ENCODE data around the gene WSB1.
"Not testable (repeated sequence)": the region's sequence is repeated elsewhere in the genome, so short reads cannot be mapped to it uniquely, and the experiment has no call there.

The WSB1 gene, protein sequence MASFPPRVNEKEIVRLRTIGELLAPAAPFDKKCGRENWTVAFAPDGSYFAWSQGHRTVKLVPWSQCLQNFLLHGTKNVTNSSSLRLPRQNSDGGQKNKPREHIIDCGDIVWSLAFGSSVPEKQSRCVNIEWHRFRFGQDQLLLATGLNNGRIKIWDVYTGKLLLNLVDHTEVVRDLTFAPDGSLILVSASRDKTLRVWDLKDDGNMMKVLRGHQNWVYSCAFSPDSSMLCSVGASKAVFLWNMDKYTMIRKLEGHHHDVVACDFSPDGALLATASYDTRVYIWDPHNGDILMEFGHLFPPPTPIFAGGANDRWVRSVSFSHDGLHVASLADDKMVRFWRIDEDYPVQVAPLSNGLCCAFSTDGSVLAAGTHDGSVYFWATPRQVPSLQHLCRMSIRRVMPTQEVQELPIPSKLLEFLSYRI

DNA sequence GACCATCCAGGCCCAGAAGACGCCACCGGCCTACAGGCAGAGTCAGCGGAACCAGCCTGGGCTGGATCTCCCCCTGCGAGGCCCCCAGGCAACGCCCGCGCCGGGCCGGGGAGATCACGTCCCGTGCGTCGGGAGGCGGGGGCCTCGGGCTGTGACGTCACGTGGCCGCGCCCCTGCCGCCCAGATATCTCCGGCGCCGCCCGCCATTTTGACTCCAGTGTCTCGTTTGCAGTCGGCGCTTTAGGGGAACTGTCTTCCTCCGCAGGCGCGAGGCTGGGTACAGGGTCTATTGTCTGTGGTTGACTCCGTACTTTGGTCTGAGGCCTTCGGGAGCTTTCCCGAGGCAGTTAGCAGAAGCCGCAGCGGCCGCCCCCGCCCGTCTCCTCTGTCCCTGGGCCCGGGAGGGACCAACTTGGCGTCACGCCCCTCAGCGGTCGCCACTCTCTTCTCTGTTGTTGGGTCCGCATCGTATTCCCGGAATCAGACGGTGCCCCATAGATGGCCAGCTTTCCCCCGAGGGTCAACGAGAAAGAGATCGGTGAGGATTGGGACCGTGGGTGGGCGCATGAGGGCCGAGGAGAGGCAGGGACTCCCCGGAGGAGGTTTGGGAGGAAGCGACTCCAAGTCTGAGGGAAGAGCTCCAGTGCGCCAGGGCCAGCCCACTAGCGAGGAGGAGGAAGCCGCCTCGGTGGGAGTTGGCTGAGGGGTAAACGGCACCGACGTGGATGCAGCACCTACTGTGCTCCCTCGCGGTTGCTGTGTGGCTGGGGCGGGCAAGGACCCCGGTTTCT, at the start of gene WSB1:
TSS of gene WSB1 (plus strand) at position 217 of the 791 bp plus-strand sequence. CDS start at position 499, 282 bp downstream.
- DNase-seq (ENCODE audit: low spot score) (peak; percentile 74), FAIRE-seq (no peak)

DNA sequence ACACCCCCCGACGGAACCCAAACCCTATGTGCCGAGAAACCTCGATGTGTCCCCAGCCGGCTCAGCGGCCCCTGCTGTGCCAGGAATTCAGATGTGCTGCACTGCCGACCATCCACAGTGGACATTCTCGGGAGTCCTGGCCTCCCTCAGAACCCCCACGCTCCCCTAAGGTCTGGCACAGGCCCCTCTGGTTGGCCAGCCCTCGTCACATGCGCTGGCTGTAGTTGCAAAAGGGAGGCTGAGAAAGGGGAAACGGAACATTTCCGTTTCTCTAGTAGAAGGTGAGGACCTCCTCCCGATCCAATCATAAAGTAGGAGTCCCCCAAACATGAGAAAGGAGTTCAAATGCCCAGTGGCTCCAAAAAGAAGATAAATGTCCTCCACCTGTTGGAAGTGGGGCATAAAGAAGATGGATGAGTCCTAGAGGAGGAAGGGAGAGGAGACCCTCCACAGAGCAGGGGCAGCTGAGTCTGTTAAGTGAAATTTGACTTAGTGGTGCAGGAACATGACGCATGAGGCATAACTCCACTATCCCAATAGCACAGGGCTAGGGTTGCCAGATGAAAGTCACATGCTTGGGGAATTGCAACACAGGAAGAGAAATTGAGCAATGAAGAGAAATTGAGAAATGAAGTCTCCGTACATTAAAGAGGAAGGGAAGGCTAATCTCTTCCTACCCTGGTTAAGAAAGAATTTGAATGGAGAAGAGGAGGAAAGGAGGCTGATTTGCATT, 49.3 kb upstream of the WSB1 start:
- no peak for DNase-seq (ENCODE audit: low spot score)
- FAIRE-seq: no peak

DNA sequence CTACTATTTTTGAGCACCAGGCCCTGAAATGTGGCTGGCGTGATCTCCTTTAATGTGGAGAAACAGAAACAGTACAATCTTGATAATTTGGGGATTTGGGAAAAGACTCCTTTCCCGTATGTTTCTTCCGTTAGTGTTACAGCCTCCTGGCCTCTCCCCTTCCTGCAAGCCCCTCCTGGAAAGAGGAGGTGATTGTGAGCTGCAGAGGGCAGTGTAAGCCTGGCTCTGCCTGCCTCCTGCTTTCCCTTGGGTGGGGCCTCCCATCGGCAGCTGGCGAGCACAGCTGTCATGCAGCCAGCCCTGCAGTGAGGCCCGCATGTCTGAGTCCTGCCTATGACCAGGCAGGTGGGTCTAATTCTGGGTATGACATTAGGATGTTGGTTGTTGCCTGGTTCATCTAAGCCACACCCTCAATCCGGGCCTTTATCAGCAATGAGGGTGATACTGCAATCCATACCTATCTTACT, 48.7 kb upstream of the WSB1 start:
- DNase-seq (ENCODE audit: low spot score) (peak; percentile 51), FAIRE-seq (no peak)

DNA sequence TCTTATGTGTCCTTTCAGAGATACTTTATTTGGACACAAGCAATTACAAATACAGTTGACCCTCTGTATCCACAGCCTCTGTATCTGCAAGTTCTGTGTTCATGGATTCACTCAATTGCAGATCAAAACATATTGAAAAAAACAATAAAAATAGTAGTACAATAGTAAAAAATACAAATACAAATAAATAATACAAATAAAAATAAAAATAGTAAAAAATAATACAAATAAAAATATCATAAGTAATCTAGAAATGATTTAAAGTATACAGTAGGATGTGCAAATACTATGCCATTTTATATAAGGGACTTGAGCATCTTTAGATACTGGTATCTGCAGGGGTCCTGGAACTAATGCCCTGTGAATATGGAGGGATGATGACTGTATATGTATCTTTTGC, 47.4 kb upstream of the WSB1 start:
- DNase-seq (ENCODE audit: low spot score): no peak

DNA sequence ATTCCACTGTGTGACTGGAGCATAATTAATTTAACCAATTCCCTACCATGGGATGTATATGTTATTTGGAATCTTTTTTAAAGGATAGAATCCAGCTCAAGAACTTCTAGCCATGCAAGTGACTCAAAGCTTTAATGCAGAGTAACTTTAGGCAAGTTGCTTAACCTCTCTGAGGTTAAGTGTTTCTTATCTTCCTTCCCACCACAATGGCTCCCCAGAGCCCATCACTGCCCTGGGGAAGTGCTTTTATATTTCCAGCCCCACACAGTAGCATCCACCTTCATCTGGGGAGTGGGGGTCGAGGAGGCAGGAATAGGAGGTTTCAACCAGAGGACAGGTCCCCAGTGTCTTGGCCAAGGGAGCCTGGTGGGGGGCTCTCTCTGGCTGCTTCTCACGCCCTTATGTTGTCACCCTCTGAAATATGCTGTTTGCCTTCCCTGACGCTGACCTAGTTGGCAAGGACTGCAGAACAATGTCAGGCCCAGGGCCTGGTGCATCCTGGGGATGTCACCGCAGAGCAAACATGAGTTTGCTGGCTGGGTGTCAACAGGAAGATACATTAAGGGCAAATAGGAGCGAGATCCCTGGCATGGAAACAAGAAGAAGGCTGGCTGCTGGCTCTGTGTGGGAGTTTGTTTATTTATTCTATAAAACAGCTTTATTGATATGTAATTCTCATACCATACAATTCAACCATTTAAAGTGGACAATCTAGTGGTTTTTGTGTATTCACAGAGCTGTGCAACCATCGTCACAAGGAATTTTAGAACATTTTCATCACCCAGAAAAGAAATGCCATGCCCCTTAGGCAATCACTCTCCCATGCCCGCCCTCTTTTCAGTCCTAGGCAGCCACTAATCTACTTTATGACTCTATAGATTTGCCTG, 46.6 kb upstream of the WSB1 start:
- no peak for DNase-seq (ENCODE audit: low spot score)
- no peak for FAIRE-seq

More for the DNA sequence above, 47.4 kb upstream of the WSB1 start:
- no peak for FAIRE-seq

DNA sequence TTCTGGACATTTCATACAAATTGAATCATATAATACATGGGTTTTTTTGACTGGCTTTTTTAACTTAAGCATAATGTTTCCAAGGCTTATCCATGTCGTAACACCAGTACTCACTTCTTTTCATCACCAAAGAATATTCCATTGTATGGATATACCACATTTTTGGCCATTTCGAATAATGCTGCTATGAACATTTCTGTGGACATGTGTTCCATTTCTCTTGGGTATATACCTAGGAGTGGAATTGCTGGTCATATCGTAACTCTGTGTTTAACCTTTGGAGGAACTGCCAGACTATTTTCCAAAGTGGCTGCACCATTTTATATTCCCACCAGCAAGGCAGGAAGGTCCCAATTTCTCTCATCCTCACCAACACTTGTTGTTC, 46.0 kb upstream of the WSB1 start:
- no peak for FAIRE-seq
- DNase-seq (ENCODE audit: low spot score): no peak

DNA sequence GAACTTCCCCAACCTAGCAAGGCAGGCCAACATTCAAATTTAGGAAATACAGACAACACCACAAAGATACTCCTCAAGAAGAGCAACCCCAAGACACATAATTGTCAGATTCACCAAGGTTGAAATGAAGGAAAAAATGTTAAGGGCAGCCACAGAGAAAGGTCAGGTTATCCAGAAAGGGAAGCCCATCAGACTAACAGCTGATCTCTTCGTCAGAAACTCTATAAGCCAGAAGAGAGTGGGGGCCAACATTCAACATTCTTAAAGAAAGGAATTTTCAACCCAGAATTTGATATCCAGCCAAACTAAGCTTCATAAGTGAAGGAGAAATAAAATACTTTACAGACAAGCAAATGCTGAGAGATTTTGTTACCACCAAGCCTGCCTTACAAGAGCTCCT, 43.1 kb upstream of the WSB1 start:
- DNase-seq (ENCODE audit: low spot score); FAIRE-seq: not testable (repeated sequence)

DNA sequence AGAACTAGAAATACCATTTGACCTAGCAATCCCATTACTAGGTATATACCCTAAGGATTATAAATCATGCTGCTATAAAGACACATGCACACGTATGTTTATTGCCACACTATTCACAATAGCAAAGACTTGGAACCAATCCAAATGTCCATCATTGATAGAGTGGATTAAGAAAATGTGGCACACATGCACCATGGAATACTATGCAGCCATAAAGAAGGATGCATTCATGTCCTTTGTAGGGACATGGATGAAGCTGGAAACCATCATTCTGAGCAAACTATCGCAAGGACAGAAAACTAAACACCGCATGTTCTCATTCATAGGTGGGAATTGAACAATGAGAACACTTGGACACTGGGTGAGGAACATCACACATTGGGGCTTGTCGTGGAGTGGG, 39.1 kb upstream of the WSB1 start:
- not testable (repeated sequence) for DNase-seq (ENCODE audit: low spot score); FAIRE-seq

DNA sequence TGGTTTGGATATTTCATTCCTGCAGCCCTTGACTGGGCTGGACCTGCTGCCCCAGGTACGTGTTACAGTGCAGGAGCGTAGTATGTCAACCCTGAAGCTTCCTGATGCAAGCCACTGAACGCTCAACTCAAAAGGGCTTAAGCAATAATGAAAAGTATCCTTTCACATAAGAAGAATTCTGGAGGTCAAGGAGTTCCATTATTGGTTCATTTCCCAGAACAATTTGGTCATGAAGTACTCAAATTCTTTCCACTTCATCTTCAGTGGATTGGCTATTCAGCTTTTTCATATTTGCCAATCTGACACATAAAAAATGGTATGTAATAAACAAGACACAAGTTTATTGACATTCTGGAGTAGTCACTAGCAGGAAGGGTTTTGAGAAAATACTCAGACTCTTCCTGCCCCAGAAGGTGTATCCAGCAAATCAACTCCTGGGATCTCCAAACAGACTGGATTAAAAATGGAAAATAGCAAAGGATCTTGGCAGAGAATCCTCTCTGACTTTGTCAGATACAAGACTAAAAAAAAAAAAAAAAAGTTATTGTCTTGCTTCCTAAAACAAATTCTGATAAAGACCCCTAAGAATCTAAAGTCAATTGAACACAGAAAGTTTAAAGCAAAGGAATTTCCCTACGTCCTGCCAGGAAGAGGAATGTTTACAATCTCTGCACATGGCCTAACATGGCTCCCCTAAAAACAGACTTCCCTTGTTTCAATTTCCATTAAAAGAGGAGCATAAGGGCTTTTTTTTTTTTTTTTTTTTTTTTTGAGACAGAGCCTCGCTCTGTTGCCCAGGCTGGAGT, 37.5 kb upstream of the WSB1 start:
- FAIRE-seq: no peak

DNA sequence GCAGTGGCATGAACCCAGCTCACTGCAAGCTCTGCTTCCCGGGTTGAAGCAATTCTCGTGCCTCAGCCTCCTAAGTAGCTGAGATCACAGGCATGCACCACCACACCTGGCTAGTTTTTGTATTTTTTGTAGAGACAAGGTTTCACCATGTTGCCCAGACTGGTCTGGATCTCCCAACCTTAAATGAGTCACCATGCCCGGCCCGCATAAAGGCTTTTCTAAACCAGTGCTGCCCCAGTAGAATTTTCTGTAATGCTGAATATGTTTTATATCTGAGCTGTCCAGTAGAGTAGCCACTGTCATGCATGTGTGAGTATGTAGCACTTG, 36.9 kb upstream of the WSB1 start:
- no peak for FAIRE-seq
- DNase-seq (ENCODE audit: low spot score): no peak

More for the DNA sequence above, 37.5 kb upstream of the WSB1 start:
- DNase-seq (ENCODE audit: low spot score): no peak

DNA sequence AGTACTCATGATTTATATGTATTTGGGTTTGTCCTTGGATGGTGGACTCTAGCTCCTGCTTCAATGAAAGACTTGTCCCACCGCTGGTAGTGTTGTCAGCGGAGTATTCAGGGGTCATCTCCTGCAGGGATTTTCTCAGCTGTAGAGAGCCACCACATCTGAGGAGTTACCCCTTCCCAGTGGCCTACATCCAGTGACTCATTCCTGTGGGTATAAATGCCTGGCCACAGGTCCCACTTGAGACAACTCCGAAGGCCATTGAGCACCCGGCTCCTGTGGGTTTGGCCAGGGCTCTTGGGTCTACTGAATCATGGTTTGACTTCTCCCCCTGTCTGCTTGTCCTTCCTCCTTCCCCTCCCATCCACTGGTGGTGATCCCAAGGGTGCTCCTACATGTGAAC, 34.6 kb upstream of the WSB1 start:
- no peak for FAIRE-seq
- DNase-seq (ENCODE audit: low spot score): peak; percentile 14

DNA sequence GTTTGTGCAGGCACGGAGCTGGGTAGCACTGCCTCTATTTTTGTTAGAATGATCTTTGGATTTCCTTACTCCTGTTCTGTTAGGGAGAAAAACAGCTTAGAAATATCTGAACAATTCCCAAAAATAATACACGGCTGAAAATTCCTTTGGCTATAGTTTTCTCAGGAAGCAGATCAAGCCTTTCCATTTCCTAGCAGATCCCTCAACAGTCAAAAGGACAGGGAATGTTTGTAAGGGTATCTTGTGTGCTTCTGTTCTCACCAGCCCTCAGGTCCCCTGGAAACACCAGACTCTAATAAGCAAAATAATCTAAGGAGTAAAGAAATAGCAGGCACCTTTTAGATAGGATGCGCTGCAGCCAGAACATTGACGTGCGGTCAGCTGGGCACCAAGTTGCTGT, 30.5 kb upstream of the WSB1 start:
- DNase-seq (ENCODE audit: low spot score) (no peak), FAIRE-seq (no peak)

DNA sequence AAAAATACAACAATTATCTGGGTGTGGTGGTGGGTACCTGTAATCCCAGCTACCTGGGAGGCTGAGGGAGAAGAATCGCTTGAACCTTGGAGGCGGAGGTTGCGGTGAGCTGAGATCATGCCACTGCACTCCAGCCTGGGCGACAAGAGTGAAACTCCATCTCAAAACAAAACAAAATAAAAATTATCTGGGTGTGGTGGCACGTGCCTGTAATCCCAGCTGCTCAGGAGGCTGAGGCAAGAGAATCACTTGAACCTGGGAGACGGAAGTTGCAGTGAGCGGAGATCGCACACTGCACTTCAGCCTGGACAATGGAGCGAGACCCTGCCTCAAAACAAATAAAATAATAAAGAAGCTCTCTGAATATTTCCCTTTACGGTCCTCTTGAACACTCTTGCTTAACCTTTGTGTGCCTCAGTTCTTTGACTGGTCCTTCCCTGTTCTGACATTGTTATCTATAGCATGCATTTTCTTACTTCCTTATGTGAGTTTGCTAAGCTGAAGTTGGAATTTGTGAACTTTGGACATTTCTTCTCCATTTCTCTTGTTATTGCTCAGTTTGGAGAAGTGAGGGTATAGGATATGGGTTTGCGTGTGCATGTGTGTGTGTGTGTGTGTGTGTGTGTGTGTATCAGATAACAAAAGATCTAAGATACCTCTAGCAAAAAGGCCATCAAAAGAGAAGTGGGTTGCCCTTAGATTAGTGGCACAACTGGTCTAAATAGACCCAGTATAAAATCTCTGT, 29.7 kb upstream of the WSB1 start:
- no peak for FAIRE-seq

DNA sequence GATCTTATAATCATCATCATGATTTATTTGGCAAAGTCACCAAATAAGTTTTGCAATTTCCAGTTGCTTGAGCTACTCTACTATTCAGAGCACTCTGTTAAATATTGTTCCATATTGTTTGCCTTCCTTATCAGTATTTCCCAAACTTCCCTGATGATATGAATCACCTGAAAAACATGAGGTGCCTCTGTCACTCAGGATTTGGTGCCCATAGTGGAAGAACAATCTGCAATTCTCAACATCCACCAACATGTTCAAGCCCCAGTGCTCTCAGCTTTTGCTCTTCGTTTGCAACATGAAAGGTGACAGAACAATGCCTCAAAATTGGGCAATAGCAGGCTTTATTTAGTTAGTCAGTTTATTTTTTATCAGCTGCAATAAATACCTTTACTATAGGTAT, 28.6 kb upstream of the WSB1 start:
- DNase-seq (ENCODE audit: low spot score) (no peak), FAIRE-seq (no peak)

More for the DNA sequence above, 29.7 kb upstream of the WSB1 start:
- DNase-seq (ENCODE audit: low spot score): no peak

DNA sequence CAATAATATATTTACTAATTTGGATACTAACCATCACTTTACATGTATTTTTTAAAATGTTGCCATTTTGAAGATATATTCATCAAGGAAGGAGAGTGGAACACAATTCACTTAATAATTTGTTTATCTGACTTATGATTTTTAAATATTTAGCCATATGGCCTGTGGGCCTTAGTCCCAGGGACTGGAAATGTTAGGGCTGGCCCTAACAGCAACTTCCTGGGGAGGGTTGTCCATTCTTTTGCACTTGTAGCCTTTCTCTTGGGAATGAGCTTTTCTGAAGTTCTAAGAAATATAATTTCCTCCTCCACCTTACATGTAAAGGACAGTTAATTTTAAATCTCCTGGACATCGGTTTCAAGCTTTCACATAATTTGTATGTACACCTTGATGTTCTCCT, 27.7 kb upstream of the WSB1 start:
- DNase-seq (ENCODE audit: low spot score) (no peak), FAIRE-seq (no peak)

DNA sequence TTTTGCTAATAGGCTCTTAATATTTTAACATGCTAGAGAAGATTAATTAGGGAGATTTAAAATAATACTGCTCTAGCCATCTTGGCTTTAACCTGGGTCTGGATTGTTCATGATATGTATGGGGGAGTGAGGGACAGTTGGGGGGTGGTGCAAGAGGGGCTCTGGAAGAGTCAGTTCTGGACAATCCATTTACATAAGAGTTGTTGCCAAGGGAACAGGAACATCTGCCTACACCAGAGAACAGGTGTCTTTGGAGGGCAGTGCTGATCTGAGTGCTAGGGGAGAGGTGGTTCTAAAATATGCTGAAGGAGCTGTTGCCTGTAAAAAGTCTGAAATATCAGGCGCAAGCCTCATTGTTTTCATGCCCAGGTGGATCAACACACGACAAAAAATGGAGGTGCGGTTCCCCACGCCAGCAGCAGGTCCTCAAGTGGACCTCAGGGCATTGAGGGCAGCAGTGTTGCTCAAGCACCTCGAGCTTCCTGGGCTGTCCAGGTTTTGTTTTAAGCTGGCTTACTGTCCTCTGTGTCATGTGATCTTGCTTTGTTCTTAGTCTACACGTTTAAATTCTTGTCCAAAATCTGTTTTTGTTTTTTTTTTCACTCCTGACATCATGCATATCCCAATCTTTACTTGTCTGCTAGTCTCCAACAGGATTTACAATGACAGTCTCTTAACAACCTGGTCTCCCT, 25.4 kb upstream of the WSB1 start:
- FAIRE-seq (no peak), DNase-seq (ENCODE audit: low spot score) (no peak)

DNA sequence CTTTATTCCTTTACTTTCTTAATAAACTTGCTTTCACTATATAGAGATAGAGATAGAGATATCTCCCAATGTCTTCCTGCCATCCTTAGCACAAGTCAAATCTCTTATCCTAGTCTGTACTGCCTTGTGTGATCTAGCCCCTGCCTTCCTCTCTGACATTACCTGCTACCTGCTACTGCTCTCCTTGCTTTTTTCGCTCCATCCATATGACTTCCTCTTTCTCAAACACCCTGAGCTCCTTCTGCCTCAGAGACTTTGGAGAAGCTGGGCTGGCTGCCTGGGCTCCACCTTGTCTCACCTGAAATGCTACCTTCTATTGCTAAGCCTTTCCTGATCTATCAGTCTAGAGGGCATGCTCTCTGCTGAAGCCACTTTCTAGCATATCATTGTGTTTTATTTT, 24.7 kb upstream of the WSB1 start:
- no peak for DNase-seq (ENCODE audit: low spot score)
- no peak for FAIRE-seq

DNA sequence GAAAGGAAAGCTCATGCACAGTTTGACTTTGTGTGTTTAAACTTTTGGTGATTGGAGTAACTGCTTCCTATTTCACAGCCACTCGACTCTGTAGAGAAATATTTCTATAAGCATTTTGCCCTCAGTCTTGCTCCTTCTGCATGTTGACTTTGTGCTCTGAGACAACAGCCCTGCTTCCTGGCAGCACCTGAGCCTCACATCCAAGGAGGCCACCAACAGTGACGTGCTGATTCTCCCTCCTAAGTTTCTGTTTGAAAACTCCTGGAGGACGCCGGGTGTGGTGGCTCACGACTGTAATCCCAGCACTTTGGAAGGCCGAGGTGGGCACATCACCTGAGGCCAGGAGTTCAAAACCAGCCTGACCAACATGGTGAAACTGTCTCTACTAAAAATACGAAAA, 23.9 kb upstream of the WSB1 start:
- no peak for FAIRE-seq
- DNase-seq (ENCODE audit: low spot score): no peak

DNA sequence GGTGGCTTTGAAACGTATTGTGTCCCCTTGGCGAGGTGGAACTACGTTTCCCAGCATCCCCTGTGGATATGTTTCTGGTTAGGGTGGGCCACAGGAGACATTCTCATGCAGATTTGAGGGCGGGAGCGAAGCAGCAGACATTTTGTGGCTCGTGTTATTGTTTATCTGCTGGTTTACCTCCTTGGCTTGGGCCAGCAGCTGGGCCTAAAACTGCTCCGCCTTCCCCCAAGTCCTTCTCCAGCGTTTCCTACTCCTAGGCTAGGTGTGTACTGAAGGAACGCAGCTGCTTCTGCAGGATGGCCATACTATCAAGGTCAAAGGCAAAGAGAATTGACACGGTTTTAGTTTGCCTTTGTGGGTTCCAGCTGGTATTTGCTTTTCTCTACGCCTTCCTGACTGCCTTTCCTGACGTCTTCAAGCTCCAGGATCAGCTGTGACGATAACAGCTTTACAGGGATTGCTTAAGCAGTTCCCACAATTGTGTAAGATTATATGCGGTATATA, 17.2 kb upstream of the WSB1 start:
- DNase-seq (ENCODE audit: low spot score) (no peak), FAIRE-seq (no peak)

Data from RCC 7860 (cell line).